HG03571 (cell line): ENCODE data around the gene CTCF.
A peak's percentile ranks its signal among the peaks of the same experiment; 100 is the strongest.

Source experiments
- ATAC-seq: cut with Tn5 transposase; IDR thresholded peaks from one replicate; pipeline ENCODE4 v1.9.1; 2021; ENCODE audit not compliant: unreplicated experiment

Gene CTCF

DNA sequence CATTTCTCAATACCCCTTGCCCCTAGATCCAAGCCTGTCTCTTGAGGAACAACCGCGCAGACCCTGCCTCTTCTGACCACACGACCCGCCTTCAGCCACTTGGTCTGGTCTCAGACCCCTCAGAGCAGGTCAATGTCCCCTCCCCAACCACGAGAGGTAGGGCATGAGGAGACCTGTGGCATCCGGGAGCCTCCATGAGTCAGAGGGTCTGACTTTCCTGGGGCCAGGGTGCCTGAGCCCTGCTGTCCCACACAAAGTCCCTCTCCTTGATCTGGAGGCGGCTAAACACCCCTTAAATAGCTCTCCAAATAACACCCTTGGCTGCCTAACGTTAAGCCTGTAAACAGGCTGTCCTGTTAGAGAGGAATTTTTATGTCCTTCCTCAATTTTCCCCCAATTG, 87.7 kb downstream of the CTCF start:
- ATAC-seq, result no peak

DNA sequence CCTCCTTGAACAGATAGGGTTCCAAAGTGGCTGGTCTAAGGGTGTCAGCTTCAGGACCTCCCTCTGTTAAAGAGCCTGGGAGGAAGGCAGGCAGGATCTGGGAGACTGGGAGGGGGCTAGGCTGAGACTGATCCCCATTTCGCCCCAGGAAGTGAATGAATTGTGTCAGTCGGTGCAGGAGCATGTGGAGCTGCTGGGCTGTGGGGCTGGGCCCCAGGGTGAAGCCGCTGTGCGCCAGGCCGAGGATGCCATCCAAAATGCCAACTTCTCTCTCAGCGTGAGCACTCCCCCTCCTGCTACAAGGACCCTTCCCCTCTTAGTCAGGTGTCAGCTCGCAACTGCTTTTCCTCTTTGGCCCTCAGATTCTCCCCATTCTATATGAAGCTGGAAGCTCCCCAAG, 88.7 kb downstream of the CTCF start:
- no peak for ATAC-seq

DNA sequence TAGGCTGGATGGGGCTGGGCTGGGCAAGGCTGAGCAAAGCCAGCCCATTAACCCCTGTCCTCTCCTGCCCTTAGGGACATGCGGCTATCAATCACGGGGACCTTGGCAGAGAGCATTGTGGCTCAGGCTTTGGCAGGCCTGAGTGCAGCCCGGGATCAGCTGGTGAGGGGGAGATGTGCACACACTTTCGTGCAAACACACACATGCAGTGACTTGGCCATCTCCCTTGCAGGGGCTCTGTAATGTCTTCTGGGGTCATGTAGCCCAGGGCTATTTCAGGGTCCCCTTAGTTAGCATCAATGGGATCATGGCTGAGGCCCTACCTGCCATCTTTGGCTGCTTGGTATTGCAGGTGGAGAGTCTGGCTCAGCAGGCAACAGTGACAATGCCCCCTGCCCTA, 89.5 kb downstream of the CTCF start:
- no peak for ATAC-seq

DNA sequence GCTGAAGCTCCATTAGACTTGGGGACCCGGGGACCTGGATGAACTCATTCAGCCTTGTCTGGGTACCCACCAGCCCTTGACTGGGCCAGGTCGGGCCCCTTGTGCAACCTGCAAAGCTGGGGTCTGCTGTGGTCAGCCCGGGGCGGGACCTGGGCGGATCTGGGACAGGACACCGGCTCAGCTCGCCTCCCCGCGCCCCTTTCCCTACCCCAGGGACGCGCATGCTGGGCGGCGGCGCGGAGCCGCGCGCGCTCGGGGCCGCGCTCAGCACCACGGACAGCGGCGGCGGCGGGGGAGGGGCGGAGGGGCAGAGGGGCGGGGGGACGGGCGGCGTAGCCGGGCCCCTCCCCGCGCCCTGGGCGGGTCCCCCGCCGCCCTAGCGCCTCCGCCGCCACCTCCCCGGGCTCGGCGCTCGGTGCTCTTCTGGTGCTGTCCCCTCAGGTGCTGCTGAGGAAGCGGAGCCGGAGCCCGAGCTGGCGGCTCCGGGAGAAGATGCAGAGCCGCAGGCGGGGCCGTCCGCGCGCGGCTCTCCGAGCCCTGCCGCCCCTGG, 90.3 kb downstream of the CTCF start:
- no peak for ATAC-seq

DNA sequence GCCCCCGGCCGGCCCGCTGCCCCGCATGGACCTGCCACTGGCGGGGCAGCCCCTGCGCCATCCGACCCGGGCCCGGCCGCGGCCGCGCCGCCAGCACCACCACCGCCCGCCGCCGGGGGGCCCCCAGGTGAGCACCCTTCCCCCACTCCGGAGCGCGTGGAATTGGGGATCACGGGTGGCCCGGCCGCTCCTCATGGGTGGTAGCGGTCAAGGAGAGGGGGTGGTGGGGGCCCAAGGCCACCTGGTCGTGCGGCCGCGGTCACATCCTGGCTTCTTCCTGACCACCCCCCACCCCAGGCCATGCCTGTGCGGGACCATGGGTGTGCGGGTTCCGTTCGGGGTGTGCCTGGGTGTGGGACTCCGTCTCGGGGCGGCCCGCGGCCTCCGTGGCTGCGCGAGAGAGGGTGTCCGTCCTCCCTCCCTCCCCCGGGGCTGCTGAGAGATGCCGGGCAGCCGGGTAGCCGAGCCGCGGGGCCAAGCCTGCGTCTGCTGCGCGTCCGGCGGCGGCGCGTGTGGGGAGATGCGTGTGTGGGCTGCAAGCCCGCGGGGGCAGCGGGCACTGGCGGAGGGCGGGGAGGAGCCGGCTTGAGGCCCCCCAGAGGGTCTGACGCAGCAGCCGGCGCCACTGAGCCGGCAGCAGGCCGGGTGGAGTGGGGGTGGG, 90.9 kb downstream of the CTCF start:
- ATAC-seq, result no peak

DNA sequence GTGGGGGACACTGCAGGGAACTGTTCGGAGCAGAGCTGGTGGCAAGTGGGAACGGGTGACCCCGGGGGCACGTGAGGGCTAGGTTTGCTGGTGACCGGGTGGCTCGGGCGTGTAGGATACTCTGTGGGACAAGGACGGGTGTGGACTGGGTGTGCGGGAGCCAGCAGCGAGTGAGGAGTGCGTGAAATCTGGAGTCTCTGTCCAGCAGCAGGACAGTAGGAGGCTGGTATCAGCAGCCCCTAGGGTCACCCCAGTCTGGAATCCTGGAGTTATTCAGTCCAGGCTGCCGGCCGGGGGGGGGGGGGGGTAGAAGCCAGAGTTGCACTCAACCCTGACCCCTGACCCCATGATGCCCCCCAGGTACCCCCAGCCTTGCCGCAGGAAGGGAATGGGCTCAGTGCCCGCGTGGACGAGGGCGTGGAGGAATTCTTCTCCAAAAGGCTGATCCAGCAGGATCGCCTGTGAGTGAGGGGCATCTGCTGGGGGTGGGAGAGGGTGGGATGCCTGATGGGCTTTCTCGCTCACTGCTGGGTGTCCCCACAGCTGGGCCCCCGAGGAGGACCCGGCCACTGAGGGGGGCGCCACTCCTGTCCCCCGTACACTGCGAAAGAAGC, 91.6 kb downstream of the CTCF start:
- no peak for ATAC-seq

DNA sequence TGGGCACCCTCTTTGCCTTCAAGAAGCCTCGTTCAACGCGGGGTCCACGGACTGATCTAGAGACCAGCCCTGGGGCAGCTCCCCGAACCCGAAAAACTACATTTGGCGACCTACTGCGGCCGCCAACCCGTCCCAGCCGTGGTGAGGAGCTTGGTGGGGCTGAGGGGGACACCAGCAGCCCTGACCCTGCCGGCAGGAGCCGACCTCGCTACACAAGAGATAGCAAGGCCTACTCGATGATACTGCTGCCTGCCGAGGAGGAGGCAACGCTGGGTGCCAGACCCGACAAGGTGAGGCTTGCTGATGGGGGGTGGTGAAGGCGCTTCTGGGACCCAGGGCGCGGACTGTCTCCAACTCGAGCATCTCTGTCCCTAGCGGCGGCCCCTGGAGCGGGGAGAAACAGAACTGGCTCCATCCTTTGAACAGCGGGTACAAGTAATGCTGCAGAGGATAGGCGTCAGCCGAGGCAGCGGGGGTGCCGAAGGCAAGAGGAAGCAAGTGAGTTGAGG, 92.1 kb downstream of the CTCF start:
- ATAC-seq, result no peak

DNA sequence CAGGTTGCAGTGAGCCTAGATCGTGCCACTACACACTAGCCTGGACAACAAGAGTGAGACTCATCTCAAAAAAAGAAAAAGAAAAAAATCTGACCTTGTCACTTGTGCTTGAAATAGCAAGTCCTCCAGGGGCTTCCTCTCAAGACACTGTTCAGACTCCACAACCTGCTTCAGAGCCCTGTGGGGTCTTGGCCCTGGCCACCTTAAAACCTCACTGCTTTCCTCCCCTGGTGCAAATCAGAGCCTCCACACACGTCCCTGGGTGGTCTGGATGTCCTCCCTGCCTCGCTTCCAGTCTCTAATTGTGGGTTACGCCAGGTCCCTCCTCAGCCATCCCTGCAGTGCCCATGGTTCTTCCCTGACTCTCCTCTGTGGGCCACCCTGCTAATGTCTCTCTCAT, 93.0 kb downstream of the CTCF start:
- no peak for ATAC-seq

DNA sequence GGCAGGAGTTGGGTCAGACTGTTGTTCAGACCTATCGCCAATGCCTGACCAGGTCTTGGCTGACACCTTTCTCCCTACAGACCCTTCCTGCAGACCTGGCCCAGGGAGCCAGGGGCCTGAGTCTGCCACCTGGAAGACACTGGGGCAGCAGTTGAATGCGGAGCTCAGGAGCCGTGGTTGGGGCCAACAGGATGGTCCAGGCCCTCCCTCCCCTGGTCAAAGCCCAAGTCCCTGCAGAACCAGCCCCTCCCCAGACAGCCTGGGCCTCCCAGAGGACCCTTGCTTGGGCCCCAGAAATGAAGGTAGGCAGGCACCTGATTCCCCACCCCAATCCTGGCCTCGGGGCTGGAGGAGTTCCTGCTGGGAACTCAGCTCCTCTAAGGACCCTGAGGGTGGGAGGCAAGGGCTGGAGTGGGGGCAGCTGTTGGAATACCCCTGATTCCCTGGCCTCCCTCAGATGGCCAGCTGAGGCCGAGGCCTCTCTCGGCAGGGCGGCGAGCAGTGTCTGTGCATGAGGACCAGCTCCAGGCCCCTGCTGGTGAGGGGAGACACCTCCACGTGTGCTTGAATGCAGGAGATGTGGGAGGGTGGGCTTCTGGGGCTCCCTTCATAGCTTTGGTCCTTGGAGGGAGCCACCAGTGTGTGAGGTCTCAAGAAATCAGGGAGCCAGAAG, 94.2 kb downstream of the CTCF start:
- no peak for ATAC-seq

DNA sequence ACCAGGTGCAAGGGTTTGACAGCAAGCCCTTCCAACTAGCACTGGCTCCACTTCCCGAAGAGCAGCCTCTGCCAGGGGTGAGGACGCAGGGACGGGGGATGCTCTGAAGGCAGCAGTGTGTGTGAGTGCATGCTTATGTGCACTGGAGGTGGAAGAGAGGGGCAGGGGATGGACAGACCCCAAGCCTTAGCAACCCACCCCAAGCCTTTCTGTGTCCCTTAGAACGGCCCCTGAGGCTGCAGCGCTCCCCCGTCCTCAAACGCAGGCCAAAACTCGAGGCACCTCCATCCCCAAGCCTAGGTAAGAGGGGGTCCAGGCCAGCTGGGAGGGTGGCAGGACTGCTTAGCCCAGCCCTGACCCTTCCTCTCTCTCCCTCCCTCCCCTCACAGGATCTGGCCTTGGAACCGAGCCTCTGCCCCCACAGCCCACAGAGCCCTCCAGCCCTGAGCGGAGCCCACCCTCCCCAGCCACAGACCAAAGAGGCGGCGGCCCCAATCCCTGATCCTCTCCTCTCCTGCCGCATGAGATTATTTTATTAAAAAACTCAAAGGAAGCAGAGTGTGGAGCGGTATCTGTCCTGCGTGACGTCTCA, 94.8 kb downstream of the CTCF start:
- ATAC-seq, result no peak

DNA sequence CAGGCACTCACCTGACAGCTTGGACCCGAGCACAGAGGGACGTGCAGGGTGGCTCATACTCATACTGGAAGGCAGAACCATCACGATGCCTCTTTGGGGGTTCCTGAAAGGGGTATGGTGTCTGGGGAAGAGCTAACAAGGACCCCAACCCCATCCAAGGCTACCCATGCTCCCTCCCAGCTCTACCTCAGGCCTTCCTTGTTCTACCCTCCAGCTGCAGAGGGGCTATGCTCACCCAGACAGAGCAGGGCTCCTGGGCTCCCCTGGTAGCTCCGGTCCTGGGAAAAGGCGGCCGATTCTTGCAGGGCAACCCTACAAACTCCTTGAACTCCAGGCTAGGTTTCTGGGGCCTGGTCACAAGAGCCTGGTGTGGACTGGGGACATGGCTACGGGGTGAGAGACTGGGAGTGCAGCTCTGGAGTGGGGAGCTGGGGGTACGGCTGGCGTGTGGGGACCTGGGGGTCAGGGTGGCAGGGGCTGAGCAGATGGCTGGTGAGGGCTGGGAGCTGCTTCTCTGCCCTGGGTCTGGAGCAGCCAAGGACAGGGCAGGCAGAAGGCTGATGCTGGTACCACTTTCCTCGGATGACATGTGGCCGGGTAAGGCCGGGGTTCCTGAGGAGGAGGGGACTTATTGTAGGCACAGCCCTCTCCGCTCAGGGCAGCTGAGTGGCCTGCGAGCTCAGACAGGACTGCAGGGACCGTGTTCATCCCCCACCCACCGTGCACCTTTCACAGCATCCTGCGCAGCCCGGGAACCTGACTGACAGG, 95.6 kb downstream of the CTCF start:
- no peak for ATAC-seq

DNA sequence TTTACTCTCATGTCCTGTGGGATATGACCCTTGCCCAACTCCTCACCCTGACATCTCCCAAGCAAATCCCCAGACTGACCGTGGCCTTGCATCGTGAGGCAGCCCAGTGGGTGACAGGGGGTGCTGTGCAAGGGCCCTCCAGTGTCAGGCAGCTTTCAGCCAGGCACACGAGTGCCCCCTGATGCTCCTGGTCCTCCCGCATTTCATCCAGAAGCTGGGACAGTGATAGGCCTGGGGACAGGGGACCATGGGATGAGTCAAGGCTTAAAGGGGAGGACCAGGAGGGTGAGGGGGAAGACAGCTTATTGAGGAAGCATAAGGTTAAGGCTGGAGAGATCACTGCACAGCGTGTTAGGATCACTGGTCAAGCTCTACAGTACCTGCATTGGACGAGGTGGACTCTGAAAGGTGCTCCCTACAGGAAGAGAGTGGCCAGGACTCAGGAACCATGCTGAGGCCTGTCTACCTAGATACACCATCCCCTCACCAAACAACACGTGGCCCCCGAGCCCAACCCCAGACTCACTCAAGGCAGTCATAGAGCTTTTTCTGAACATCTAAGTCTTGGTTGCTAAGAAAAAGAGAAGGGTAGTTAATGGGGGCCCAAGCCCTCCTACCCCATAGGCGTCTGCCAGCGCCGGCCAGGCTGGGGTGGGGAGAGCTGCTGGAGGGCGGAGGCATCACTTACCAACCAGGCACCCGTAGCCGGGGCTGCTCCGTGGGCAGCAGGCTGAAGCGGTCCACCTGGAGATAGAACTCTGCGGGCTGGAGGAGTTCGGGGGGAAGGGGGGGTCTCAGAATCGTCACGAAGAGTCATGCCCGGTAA, 96.7 kb downstream of the CTCF start:
- no peak for ATAC-seq

DNA sequence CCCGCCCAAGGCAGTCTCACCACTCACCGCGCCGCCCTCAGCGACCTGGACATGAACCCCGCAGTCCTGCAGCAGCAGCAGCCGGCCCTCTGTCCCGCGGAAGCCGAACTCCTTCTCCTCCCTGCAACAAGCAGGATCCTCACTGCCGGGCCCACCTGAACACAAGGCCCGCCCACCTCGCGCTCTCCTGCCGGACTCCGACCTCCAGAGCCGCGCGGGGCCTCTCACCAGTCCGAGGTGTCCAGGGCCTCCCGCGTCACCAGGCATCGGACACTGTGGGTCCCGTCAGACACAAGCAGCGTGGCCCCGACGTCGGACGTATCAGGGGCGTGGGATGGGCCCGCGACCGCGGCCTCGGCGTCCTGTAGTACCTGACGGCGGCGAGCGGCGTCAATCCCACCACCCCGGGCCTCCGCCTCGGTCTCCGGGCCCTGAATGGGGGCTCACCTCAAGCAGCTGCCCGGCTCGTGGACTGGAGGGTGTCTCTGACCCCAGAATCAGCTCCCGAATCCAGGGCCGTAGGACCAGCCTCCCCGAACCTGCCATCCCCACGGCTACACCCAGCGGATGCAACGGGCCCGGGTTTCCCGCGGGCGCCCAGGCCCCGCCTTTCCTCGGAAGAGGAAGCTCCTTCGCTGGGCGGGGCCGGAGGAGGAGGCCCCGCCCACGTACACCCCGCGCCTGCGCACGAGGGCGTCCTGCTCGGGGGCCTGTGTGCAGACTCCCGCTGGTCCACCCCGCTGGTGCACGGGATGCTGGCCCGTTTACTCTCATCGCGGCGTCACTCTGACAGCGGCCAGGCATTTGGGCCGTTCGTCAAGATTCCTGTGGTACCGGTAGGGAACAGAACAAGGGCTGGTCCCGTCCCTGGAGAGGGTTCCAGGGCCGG, 97.6 kb downstream of the CTCF start, which contains the start of gene ACD:
Gene ACD (minus strand): TSS at position 586 of the 889 bp plus-strand sequence. CDS start 40 bp downstream, at position 546.
- ATAC-seq, result peak; percentile 46

DNA sequence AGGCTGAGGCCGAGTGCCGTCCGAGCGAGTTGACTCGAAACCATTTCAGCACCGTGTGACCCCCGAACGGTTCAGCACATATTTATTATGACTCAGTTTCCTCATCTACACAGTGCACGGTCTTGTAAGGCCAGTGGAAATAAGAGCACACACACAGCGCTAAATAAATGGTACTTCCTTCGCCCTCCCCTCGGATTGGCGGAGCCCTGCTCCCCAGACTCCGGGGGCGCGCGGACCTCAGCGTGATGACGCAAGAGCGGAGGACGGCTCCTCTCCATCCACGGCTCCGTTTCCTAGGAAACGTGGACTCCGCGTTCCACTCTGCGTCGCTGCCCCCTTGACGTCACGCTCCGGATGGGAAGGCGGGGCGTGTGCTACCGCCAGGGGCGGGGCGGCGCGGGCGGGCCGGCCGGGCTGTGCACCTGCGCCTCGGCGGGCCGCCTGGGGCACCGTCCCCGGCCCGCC, 98.3 kb downstream of the CTCF start, which contains the start of gene PARD6A:
Gene PARD6A (plus strand): TSS at position 397 of the 465 bp plus-strand sequence. CDS start 79 bp downstream, outside the sequence.
- ATAC-seq, result peak; percentile 72

DNA sequence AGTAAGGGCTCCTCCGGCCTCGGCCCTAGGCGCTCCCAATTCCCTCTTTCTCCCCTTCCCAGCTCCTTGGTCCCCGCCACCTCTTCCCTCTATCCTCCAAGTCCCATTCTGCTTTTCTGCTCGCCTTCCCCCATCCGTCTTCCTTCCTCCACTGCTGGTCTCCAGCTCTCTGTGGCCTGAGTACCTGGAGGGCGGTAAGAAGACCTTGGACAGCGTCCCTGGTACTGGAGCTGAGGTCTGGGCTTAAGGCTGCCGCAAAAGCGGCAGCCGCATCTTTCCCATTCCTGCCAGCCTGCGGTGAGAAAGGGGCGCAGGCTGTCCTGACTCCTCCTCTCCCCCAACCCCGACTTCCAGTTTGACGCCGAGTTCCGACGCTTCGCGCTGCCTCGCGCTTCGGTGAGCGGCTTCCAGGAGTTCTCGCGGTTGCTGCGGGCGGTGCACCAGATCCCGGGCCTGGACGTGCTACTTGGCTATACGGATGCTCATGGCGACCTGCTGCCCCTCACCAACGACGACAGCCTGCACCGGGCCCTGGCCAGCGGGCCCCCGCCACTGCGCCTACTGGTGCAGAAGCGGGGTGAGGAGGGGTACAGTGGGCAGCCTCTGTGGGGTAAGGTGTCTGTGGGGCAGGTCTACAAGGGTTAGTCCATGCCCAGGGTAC, 98.9 kb downstream of the CTCF start:
- ATAC-seq, result no peak

DNA sequence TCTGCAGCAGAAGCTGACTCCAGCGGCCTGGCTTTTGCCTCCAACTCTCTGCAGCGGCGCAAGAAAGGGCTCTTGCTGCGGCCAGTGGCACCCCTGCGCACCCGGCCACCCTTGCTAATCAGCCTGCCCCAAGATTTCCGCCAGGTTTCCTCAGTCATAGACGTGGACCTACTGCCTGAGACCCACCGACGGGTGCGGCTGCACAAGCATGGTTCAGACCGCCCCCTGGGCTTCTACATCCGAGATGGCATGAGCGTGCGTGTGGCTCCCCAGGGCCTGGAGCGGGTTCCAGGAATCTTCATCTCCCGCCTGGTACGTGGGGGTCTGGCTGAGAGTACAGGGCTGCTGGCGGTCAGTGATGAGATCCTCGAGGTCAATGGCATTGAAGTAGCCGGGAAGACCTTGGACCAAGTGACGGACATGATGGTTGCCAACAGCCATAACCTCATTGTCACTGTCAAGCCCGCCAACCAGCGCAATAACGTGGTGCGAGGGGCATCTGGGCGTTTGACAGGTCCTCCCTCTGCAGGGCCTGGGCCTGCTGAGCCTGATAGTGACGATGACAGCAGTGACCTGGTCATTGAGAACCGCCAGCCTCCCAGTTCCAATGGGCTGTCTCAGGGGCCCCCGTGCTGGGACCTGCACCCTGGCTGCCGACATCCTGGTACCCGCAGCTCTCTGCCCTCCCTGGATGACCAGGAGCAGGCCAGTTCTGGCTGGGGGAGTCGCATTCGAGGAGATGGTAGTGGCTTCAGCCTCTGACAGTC, 99.7 kb downstream of the CTCF start:
- no peak for ATAC-seq

DNA sequence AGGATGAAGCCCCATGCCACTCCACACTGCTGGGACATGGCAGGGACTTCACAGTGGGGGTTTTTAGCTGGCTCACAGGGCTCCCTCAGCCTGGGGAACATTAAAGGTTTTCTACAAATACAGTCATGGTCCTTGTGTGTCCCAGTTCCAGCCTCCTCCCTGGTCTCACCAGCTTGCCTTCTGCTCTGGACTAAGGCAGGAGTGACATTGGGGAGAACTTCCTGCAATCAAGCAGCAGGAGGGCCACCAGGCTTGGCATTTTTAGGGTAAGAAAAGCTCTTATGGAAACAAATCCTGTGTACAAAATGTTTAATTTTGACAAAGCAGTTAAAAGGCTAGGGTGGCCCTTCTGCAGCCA, 100.3 kb downstream of the CTCF start:
- no peak for ATAC-seq
